ENCODE results near the gene KRT77.

KRT77 gene

DNA sequence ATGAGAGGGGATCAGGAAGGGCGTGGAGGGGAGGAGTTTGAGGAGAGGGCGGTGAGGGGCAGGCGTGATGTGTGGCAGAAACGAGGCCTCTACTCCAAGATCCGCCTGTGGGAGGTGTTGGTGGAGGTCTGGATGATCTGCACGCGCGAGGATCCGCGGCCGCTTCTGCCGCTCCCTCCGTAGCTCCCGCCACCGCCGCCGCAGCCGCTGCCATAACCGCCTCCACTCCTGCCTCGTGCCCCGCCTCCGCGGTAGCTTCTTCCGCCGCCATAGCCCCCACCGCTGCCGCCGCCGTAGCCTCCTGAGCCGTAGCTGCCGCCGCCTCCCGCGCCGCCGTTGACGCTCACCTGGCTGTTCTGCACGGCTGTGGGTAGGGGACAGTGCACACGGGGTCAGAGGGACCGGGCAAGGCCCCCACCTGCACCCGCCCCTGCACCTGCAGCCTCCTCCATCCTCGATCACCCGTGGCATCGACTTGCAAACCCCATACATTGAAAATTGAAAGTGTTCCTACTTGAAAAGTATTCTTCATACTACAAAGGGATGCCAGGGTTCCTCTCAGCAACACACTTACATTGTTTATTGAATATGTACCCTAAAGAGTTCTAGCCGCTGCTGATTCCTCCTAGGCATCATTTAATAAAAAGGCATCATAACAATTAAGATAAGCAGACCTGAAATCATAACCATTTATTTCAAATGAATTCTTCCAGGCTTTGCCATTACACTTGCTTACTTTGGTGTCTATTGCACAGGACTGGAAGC lies 12.1 kb downstream of the KRT77 start:
- no peak for DNase-seq (ENCODE audit: low read depth)
- H3K4me3 ChIP-seq (ENCODE audit: control insufficient read depth, low read depth, low read length): no peak overlapping the region
- TF ChIP-seq, protein P1, sequence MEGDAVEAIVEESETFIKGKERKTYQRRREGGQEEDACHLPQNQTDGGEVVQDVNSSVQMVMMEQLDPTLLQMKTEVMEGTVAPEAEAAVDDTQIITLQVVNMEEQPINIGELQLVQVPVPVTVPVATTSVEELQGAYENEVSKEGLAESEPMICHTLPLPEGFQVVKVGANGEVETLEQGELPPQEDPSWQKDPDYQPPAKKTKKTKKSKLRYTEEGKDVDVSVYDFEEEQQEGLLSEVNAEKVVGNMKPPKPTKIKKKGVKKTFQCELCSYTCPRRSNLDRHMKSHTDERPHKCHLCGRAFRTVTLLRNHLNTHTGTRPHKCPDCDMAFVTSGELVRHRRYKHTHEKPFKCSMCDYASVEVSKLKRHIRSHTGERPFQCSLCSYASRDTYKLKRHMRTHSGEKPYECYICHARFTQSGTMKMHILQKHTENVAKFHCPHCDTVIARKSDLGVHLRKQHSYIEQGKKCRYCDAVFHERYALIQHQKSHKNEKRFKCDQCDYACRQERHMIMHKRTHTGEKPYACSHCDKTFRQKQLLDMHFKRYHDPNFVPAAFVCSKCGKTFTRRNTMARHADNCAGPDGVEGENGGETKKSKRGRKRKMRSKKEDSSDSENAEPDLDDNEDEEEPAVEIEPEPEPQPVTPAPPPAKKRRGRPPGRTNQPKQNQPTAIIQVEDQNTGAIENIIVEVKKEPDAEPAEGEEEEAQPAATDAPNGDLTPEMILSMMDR (conservative IDR thresholded peaks at IDR 0.05; ENCODE audit: control insufficient read depth, insufficient read depth, low read depth, low read length): no peak

DNA sequence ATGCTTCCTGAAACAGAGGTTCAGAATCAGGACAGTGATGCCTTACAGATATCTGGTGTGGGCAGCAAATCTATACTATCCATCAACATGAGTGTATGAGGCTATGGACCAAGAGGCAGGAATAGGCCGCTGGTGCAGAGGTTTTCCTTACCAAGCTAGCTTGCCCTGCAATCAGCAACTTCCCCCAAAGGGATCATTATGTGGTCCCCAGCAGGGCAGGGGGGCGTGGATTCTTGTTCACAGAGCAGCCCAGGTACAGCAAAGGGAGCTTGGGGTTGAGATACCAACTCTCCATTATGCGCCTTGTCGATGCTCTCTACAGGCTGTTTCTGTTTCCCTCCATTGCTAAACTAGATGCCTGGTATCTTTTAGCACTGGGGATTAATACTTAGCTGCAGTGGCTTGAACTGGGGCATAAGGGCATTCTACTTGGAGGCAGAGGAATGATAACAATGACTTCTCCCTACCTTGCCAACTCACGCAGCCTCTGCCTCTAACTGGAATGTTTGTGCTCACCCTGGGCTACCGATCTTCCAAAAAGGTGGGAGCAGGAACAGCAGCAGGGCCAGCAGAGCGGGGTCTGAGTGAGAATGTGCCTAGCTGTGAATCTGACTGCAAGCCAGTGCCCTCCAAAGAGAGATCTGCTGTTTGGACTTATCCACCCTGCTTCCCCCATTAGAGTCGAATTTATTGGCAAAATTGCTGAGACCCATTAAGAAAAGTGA lies 12.8 kb downstream of the KRT77 start:
- H3K4me3 ChIP-seq (ENCODE audit: control insufficient read depth, low read depth, low read length): no peak overlapping the region
- TF ChIP-seq, protein P1 (conservative IDR thresholded peaks at IDR 0.05; ENCODE audit: control insufficient read depth, insufficient read depth, low read depth, low read length): no peak

DNA sequence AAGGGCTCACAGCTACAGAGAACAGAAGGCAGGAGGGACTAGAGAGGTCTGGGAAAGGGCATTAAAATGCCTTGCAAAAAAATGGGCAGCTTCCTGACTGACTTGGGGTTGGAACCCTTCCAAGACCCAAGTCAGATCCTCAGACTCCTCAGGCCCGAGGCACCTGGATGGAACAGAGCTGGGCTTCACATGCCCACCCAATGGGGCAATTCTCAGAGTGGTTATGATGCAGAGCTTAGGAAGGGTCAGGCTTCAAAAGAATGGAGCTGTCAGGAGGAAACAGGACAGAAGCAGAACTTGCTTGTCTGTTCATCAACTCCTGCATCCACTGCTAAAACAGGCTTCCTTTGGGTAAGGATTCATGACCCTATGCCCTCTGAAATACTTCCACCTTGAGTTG lies 13.4 kb downstream of the KRT77 start:
- H3K4me3 ChIP-seq (ENCODE audit: control insufficient read depth, low read depth, low read length): no peak overlapping the region
- DNase-seq (ENCODE audit: low read depth): no peak
- TF ChIP-seq, protein P1 (conservative IDR thresholded peaks at IDR 0.05; ENCODE audit: control insufficient read depth, insufficient read depth, low read depth, low read length): no peak

More for the DNA sequence above, 12.8 kb downstream of the KRT77 start:
- no peak for DNase-seq (ENCODE audit: low read depth)

- DNase-seq (ENCODE audit: low read depth): no peak
- TF ChIP-seq, protein P1 (conservative IDR thresholded peaks at IDR 0.05; ENCODE audit: control insufficient read depth, insufficient read depth, low read depth, low read length): no peak
- H3K4me3 ChIP-seq (ENCODE audit: control insufficient read depth, low read depth, low read length): no peak overlapping the region
These were observed 14.1 kb downstream of the KRT77 start for GRCh38 chr12:52689239-52689638.

- no peak for DNase-seq (ENCODE audit: low read depth)
- TF ChIP-seq, protein P1 (conservative IDR thresholded peaks at IDR 0.05; ENCODE audit: control insufficient read depth, insufficient read depth, low read depth, low read length): no peak
- no peak overlapping the region for H3K4me3 ChIP-seq (ENCODE audit: control insufficient read depth, low read depth, low read length)
These were observed 14.8 kb downstream of the KRT77 start for GRCh38 chr12:52688481-52688880.

GRCh38 chr12:52687497-52688385 lies 15.6 kb downstream of the KRT77 start:
- TF ChIP-seq, protein P1 (conservative IDR thresholded peaks at IDR 0.05; ENCODE audit: control insufficient read depth, insufficient read depth, low read depth, low read length): no peak
- DNase-seq (ENCODE audit: low read depth): no peak
- no peak overlapping the region for H3K4me3 ChIP-seq (ENCODE audit: control insufficient read depth, low read depth, low read length)

All from fibroblast of mammary gland (primary cell).